Smooth muscle cell (in vitro differentiated cells): ENCODE measurements around the gene KCNF1. TPM values are rescaled to one million over a fixed set of nuclear protein-coding genes. Genes with fewer than 3 reads are reported as not detected.

Experiments used
- DNase-seq: peaks from one replicate; lab custom pipeline; 2025; ENCODE audit not compliant: unreplicated experiment; lab: John Stamatoyannopoulos, UW
- H2AFZ ChIP-seq: fragments of 200-600 bp; sonication (generic); 2 replicates; pipeline ENCODE4 v1.6.0; 2016; ENCODE audit warnings: antibody characterized with exemption, low read depth, mild to moderate bottlenecking
- H3F3A ChIP-seq: fragments of 200-600 bp; sonication (generic); 2 replicates; pipeline ENCODE4 v1.6.0; 2017; ENCODE audit warnings: antibody characterized with exemption, low read depth
- H3K27ac ChIP-seq: fragments of 200-600 bp; sonication (generic); 2 replicates; pipeline ENCODE4 v1.5.1; 2016; ENCODE audit warnings: low read depth, mild to moderate bottlenecking
- H3K27me3 ChIP-seq: fragments of 200-600 bp; sonication (generic); 2 replicates; pipeline ENCODE4 v1.6.1; 2016; ENCODE audit warnings: low read depth, mild to moderate bottlenecking
- H3K36me3 ChIP-seq: fragments of 200-600 bp; sonication (generic); 2 replicates; pipeline ENCODE4 v1.5.1; 2016; ENCODE audit warnings: low read depth
- H3K4me1 ChIP-seq: fragments of 200-600 bp; sonication (generic); 2 replicates; pipeline ENCODE4 v1.5.1; 2016; ENCODE audit warnings: low read depth
- H3K4me2 ChIP-seq: fragments of 200-600 bp; sonication (generic); 2 replicates; pipeline ENCODE4 v1.6.0; 2016; ENCODE audit warnings: mild to moderate bottlenecking
- H3K4me3 ChIP-seq: fragments of 200-600 bp; sonication (generic); 2 replicates; pipeline ENCODE4 v1.5.1; 2016; ENCODE audit warnings: mild to moderate bottlenecking
- H3K79me2 ChIP-seq: fragments of 200-600 bp; sonication (generic); 2 replicates; pipeline ENCODE4 v1.6.0; 2016; ENCODE audit warnings: low read depth, mild to moderate bottlenecking
- H3K9ac ChIP-seq: fragments of 200-600 bp; sonication (generic); 2 replicates; pipeline ENCODE4 v1.6.0; 2016; ENCODE audit warnings: low read depth
- H3K9me3 ChIP-seq: fragments of 200-600 bp; sonication (generic); replicated peaks from 2 replicates; pipeline ENCODE4 v1.5.1; 2016; ENCODE audit warnings: low read depth
- H4K20me1 ChIP-seq: fragments of 200-600 bp; sonication (generic); 2 replicates; pipeline ENCODE4 v1.6.0; 2016; ENCODE audit warnings: low read depth
- WGBS: methylation state at CpG from one replicate; pipeline ENCODE4 v1.1.7; 2016; ENCODE audit warnings: low lambda C conversion rate; 5-methylcytosine and 5-hydroxymethylcytosine counted together
- polyA plus RNA-seq: library from polyadenylated mRNA; unstranded; fragments of >200 nt; fragmentation: Nextera tagmentation; extraction: Ambion mirVana; gene quantifications from 2 replicates; pipeline ENCODE4 v1.2.1, GENCODE V29; 2016
- total RNA-seq: library from RNA; depleted of rRNA; stranded (reverse); fragments of >200 nt; gene quantifications from 2 replicates; pipeline ENCODE4 v1.2.3, GENCODE V29; 2014
- TF ChIP-seq, protein P1 (sequence below): fragments of 200-600 bp; sonication (generic); IDR thresholded peaks from 2 replicates; pipeline ENCODE4 v1.5.1; 2017; ENCODE audit warnings: borderline replicate concordance, mild to moderate bottlenecking, antibody characterized with exemption; ENCODE audit not compliant: insufficient read depth, poor library complexity, severe bottlenecking

The KCNF1 gene
- total and polyA plus RNA-seq, 2 experiments from 2014 or later = 0.55 TPM; not detected in 1

DNA sequence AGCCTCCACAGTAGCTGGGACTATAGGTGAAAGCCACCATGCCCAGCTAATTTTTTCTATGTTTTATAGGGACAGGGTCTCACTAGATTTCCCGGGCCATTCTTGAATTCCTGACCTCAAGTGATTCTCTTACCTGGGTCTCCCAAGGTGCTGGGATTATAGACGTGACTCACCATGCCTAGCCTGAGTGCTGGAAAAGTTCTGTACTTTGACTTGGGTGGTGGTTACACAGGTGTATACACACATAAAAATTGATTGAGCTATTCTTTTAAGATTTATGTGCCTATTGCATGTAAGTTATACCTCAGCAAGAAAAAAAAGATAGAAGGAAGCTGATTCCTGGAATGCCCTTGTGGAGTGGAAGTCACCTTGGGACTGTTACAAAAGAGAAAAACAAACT lies 34.8 kb upstream of the KCNF1 start:
- DNase-seq = no peak
- no peak overlapping the region for H3K4me2 ChIP-seq
- H3F3A ChIP-seq = no peaks in the 10 kb centered on the region
- H3K9me3 ChIP-seq = peaks cover under 1% of the 10 kb centered on the region
- H3K9ac ChIP-seq = no peak overlapping the region
- no peaks in the 10 kb centered on the region for H3K27me3 ChIP-seq
- H4K20me1 ChIP-seq = no peaks in the 10 kb centered on the region
- 92% methylated on average over 2 of the region's 2 CpGs for WGBS
- no peak overlapping the region for H2AFZ ChIP-seq
- H3K79me2 ChIP-seq = no peaks in the 10 kb centered on the region
- H3K4me3 ChIP-seq = no peak overlapping the region
- H3K36me3 ChIP-seq = no peaks in the 10 kb centered on the region
- H3K27ac ChIP-seq = no peak overlapping the region
- TF ChIP-seq, protein P1, sequence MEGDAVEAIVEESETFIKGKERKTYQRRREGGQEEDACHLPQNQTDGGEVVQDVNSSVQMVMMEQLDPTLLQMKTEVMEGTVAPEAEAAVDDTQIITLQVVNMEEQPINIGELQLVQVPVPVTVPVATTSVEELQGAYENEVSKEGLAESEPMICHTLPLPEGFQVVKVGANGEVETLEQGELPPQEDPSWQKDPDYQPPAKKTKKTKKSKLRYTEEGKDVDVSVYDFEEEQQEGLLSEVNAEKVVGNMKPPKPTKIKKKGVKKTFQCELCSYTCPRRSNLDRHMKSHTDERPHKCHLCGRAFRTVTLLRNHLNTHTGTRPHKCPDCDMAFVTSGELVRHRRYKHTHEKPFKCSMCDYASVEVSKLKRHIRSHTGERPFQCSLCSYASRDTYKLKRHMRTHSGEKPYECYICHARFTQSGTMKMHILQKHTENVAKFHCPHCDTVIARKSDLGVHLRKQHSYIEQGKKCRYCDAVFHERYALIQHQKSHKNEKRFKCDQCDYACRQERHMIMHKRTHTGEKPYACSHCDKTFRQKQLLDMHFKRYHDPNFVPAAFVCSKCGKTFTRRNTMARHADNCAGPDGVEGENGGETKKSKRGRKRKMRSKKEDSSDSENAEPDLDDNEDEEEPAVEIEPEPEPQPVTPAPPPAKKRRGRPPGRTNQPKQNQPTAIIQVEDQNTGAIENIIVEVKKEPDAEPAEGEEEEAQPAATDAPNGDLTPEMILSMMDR = no peak
- no peaks in the 10 kb centered on the region for H3K4me1 ChIP-seq

DNA sequence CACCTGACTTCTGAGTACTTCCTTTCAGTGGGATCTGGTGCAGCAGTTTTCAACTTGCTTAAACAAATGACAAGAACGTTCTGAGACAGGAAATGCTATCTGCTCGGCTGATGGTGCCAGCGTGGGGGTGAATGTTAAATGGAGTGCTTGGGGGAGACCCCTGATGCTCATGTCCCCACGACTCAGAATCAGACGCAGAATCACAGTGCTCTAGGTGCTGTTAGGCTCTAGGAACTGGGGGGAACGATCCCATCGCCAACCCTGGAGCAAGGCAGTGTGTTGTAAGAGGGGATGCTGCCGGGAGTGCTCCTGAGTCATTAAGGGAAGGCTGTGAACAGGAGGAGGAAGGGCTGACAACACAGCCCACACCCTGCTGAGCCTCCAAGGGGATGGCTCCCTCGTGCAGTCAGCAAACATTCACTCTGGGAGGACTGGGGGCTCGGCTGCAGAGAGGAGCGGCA lies 34.1 kb upstream of the KCNF1 start:
- no peaks in the 10 kb centered on the region for H3K9me3 ChIP-seq
- no peaks in the 10 kb centered on the region for H3K27me3 ChIP-seq
- no peaks in the 10 kb centered on the region for H3K36me3 ChIP-seq
- no peaks in the 10 kb centered on the region for H4K20me1 ChIP-seq
- no peaks in the 10 kb centered on the region for H3K4me1 ChIP-seq
- DNase-seq = no peak
- H3K4me2 ChIP-seq = no peak overlapping the region
- H3K79me2 ChIP-seq = no peaks in the 10 kb centered on the region
- no peak overlapping the region for H3K27ac ChIP-seq
- no peak overlapping the region for H3K4me3 ChIP-seq
- H3F3A ChIP-seq = no peaks in the 10 kb centered on the region
- 62% methylated on average over 11 of the region's 11 CpGs for WGBS
- TF ChIP-seq, protein P1 = no peak
- H2AFZ ChIP-seq = no peak overlapping the region
- no peak overlapping the region for H3K9ac ChIP-seq

DNA sequence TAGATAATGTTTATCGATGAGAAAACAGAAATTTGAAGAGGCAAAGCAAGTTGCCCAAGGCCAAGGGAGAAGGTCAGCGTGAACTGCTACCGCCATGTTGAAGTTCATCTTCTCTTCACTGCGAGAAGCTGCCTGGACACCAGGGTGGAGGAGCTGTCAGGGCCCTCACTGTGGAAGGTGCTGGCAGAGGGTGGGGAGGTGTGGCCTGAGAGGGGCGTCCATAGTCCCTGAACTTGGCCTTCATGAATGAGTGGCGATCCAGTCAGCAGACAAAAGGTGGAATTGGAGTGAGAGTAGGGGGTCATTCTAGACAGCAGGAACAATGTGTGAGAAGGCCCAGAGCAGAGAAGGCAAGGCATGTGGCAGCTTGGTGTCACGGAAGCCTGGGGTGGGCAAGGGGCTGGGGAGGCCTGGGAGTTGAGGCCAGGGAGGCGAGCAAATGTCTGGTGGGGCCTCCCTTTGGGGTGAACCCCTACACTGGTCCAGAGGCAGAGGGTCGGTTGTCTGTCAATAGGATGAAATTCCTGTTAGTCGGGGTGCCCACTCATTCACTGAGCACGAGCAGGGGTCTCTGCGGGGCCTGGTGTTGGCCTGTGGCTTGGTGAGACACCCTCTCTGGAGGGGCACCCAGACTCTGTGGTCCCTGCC lies 33.3 kb upstream of the KCNF1 start:
- Histone ChIP-seq H3K27ac (no peak overlapping the region), H3K9me3 (no peaks in the 10 kb centered on the region), H3K79me2 (no peaks in the 10 kb centered on the region), H3K4me3 (no peak overlapping the region), H3K4me1 (no peaks in the 10 kb centered on the region), H3K4me2 (no peak overlapping the region), H2AFZ (no peak overlapping the region), H3K27me3 (no peaks in the 10 kb centered on the region), H4K20me1 (no peaks in the 10 kb centered on the region), H3K9ac (no peak overlapping the region), H3K36me3 (no peaks in the 10 kb centered on the region), H3F3A (no peaks in the 10 kb centered on the region)
- TF ChIP-seq, protein P1 = no peak
- DNase-seq = no peak
- 91% methylated on average over 12 of the region's 12 CpGs for WGBS

DNA sequence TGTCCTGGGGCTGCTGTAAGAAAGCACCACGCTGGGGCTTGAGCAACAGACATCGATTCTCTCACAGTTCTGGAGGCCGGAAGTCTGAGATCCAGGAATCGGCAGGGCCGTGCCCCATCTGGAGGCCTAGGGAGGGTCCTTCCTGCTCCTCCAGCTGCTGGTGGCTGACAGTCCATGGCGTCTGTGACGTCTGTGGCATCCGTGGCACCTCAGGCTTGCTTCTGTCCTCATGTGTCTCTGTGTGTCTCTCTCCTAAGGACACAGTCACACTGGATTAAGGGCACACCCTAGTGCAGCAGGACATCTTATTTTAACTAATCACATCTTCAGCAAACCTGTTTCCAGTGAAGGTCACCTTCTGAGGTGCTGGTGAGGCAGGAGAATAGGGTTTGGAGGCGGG lies 32.6 kb upstream of the KCNF1 start:
- no peak overlapping the region for H3K4me3 ChIP-seq
- H3K4me2 ChIP-seq = no peak overlapping the region
- no peaks in the 10 kb centered on the region for H3K9me3 ChIP-seq
- no peak overlapping the region for H3K9ac ChIP-seq
- TF ChIP-seq, protein P1 = no peak
- peaks cover 6% of the 10 kb centered on the region for H3K4me1 ChIP-seq
- no peak overlapping the region for H3K27ac ChIP-seq
- no peaks in the 10 kb centered on the region for H4K20me1 ChIP-seq
- 76% methylated on average over 9 of the region's 9 CpGs for WGBS
- H3K79me2 ChIP-seq = no peaks in the 10 kb centered on the region
- no peak for DNase-seq
- no peaks in the 10 kb centered on the region for H3F3A ChIP-seq
- no peaks in the 10 kb centered on the region for H3K27me3 ChIP-seq
- no peaks in the 10 kb centered on the region for H3K36me3 ChIP-seq
- H2AFZ ChIP-seq = no peak overlapping the region
